ENCODE data around the gene AHCYL2. TPM values are rescaled to one million over a fixed set of nuclear protein-coding genes. Genes with fewer than 3 reads are reported as not detected.

AHCYL2 gene
- total and polyA plus RNA-seq, 4 donors = 2.0 to 10.0 (median 3.6) TPM

DNA sequence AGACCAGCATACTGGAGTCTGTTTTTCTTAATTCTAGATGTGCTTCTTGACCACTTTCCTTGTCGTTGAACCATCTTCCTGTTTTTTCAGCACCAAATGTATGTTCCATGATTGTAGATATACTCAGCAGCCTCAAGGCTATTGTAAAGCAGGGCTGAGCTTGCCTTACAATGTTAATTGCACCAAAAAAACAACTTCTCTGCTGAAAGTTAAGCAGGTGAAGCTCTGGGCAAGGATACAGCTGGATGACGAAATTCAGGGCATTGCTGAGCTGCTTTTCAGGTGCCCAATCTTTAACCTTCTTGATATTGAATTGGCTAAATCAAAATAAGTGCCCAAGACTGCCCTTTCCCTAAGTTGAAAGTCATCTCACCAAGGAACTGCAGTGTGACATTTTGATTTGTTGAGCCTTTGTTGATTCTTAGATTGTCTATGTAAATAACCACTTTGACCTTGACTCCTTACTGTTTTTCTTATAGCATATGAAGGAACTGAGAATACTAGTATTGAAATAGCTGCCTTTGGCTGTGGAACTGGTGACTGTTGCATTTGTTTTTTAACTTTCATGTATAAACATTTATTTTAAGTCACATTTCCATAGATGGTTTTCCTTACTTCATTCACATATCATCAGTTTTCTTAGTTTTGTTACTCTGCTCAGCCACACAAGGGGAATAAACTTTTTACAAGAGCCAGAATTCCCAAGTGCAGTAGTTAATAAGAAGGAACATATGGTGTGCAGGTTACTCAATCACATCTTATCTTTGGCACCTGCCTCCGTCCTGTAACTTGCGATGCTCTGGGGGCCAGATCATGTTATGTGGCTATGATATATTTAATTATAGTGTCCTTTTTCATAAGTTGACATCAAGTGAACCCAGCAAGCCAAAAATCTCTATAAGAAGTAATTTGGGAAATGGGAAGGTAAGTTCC is 3.1 kb downstream of the AHCYL2 start:
- H3K4me1 ChIP-seq (ENCODE audit: control insufficient read depth in 4 of 4, insufficient read depth in 4 of 4, low read length in 3 of 4) = peaks cover 0 to 15% (median 12%) of the 10 kb centered on the region in 4 donors
- H3K36me3 ChIP-seq (ENCODE audit: control insufficient read depth in 4 of 4, insufficient read depth in 3 of 4, low read depth in 1 of 4, low read length in 3 of 4) = no peaks in the 10 kb centered on the region
- no peak overlapping the region for H3K4me3 ChIP-seq (ENCODE audit: low read depth in 1 of 3, low read length in 3 of 3)
- 77% methylated on average over 4 of the region's 4 CpGs for WGBS
- no peaks in the 10 kb centered on the region for H3K9me3 ChIP-seq (ENCODE audit: control insufficient read depth in 4 of 4, low read length in 3 of 4)
- no peaks in the 10 kb centered on the region for H3K27me3 ChIP-seq (ENCODE audit: control insufficient read depth in 4 of 4, insufficient read depth in 4 of 4, low read length in 3 of 4)
- no peak overlapping the region for H3K27ac ChIP-seq (ENCODE audit: low read depth in 1 of 2, low read length in 2 of 2)
- no peak for DNase-seq (ENCODE audit: low spot score)
- no peak overlapping the region for H3K9ac ChIP-seq (ENCODE audit: low read depth in 1 of 2, low read length in 2 of 2)
- TF ChIP-seq YY1 (IDR thresholded peaks at IDR 0.05) = no peak
- no peak for TF ChIP-seq RAD21 (IDR thresholded peaks at IDR 0.05)
- TF ChIP-seq, protein P1, sequence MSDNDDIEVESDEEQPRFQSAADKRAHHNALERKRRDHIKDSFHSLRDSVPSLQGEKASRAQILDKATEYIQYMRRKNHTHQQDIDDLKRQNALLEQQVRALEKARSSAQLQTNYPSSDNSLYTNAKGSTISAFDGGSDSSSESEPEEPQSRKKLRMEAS (IDR thresholded peaks at IDR 0.05) = no peak
- TF ChIP-seq SP1 (IDR thresholded peaks at IDR 0.05) = no peak
- TF ChIP-seq, protein P2, sequence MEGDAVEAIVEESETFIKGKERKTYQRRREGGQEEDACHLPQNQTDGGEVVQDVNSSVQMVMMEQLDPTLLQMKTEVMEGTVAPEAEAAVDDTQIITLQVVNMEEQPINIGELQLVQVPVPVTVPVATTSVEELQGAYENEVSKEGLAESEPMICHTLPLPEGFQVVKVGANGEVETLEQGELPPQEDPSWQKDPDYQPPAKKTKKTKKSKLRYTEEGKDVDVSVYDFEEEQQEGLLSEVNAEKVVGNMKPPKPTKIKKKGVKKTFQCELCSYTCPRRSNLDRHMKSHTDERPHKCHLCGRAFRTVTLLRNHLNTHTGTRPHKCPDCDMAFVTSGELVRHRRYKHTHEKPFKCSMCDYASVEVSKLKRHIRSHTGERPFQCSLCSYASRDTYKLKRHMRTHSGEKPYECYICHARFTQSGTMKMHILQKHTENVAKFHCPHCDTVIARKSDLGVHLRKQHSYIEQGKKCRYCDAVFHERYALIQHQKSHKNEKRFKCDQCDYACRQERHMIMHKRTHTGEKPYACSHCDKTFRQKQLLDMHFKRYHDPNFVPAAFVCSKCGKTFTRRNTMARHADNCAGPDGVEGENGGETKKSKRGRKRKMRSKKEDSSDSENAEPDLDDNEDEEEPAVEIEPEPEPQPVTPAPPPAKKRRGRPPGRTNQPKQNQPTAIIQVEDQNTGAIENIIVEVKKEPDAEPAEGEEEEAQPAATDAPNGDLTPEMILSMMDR (IDR thresholded peaks at IDR 0.05; ENCODE audit: low read depth, low read length, missing input control) = no peak
- TF ChIP-seq, protein P3, sequence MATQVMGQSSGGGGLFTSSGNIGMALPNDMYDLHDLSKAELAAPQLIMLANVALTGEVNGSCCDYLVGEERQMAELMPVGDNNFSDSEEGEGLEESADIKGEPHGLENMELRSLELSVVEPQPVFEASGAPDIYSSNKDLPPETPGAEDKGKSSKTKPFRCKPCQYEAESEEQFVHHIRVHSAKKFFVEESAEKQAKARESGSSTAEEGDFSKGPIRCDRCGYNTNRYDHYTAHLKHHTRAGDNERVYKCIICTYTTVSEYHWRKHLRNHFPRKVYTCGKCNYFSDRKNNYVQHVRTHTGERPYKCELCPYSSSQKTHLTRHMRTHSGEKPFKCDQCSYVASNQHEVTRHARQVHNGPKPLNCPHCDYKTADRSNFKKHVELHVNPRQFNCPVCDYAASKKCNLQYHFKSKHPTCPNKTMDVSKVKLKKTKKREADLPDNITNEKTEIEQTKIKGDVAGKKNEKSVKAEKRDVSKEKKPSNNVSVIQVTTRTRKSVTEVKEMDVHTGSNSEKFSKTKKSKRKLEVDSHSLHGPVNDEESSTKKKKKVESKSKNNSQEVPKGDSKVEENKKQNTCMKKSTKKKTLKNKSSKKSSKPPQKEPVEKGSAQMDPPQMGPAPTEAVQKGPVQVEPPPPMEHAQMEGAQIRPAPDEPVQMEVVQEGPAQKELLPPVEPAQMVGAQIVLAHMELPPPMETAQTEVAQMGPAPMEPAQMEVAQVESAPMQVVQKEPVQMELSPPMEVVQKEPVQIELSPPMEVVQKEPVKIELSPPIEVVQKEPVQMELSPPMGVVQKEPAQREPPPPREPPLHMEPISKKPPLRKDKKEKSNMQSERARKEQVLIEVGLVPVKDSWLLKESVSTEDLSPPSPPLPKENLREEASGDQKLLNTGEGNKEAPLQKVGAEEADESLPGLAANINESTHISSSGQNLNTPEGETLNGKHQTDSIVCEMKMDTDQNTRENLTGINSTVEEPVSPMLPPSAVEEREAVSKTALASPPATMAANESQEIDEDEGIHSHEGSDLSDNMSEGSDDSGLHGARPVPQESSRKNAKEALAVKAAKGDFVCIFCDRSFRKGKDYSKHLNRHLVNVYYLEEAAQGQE (IDR thresholded peaks at IDR 0.05) = no peak
- TF ChIP-seq, protein P4, sequence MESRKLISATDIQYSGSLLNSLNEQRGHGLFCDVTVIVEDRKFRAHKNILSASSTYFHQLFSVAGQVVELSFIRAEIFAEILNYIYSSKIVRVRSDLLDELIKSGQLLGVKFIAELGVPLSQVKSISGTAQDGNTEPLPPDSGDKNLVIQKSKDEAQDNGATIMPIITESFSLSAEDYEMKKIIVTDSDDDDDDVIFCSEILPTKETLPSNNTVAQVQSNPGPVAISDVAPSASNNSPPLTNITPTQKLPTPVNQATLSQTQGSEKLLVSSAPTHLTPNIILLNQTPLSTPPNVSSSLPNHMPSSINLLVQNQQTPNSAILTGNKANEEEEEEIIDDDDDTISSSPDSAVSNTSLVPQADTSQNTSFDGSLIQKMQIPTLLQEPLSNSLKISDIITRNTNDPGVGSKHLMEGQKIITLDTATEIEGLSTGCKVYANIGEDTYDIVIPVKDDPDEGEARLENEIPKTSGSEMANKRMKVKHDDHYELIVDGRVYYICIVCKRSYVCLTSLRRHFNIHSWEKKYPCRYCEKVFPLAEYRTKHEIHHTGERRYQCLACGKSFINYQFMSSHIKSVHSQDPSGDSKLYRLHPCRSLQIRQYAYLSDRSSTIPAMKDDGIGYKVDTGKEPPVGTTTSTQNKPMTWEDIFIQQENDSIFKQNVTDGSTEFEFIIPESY (IDR thresholded peaks at IDR 0.05) = no peak
- TF ChIP-seq HNF4A (conservative IDR thresholded peaks at IDR 0.05) = no peak
- no peak for TF ChIP-seq TAF1 (conservative IDR thresholded peaks at IDR 0.05)
- TF ChIP-seq GABPA (IDR thresholded peaks at IDR 0.05 in 1 of 2, conservative IDR thresholded peaks at IDR 0.05 in 1 of 2) = no peak
- no peak for TF ChIP-seq JUND (IDR thresholded peaks at IDR 0.05)

DNA sequence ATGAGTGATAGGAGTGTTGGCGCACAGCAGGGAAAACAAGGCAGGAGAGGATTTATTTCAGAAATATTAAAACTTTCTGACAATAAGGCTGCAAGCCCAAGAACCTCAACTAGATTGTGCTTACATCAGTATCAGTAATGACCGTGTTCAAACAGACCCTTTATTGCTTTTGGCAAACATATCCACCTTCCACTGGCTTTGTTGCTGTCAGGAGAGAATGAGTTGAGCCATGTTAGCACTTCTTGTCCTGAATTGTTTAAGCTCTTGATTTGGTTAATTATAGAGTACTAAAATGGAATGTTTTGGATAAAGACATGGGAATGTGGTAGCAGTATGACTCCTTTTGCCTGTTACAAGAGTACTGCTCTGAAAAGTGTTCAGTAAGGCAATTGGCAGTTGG is 3.8 kb downstream of the AHCYL2 start:
- Histone ChIP-seq H3K9ac (ENCODE audit: low read depth in 1 of 2, low read length in 2 of 2) (no peak overlapping the region), H3K27me3 (ENCODE audit: control insufficient read depth in 4 of 4, insufficient read depth in 4 of 4, low read length in 3 of 4) (no peaks in the 10 kb centered on the region), H3K36me3 (ENCODE audit: control insufficient read depth in 4 of 4, insufficient read depth in 3 of 4, low read depth in 1 of 4, low read length in 3 of 4) (no peaks in the 10 kb centered on the region), H3K4me1 (ENCODE audit: control insufficient read depth in 4 of 4, insufficient read depth in 4 of 4, low read length in 3 of 4) (peaks cover 0 to 15% (median 12%) of the 10 kb centered on the region in 4 donors), H3K27ac (ENCODE audit: low read depth in 1 of 2, low read length in 2 of 2) (no peak overlapping the region), H3K9me3 (ENCODE audit: control insufficient read depth in 4 of 4, low read length in 3 of 4) (no peaks in the 10 kb centered on the region), H3K4me3 (ENCODE audit: low read depth in 1 of 3, low read length in 3 of 3) (no peak overlapping the region)
- no peak for DNase-seq (ENCODE audit: low spot score)
- WGBS = 87% methylated on average over 2 of the region's 2 CpGs
- TF ChIP-seq, protein P1 (IDR thresholded peaks at IDR 0.05) = no peak
- TF ChIP-seq SP1 (IDR thresholded peaks at IDR 0.05) = no peak
- no peak for TF ChIP-seq RAD21 (IDR thresholded peaks at IDR 0.05)
- TF ChIP-seq RXRA (IDR thresholded peaks at IDR 0.05) = no peak
- no peak for TF ChIP-seq JUND (IDR thresholded peaks at IDR 0.05)
- no peak for TF ChIP-seq FOXA2 (IDR thresholded peaks at IDR 0.05)
- no peak for TF ChIP-seq FOXA1 (IDR thresholded peaks at IDR 0.05)
- no peak for TF ChIP-seq NR2F2 (IDR thresholded peaks at IDR 0.05)
- TF ChIP-seq, protein P4 (IDR thresholded peaks at IDR 0.05) = no peak
- no peak for TF ChIP-seq HNF4A (conservative IDR thresholded peaks at IDR 0.05)
- no peak for TF ChIP-seq TAF1 (conservative IDR thresholded peaks at IDR 0.05)
- no peak for TF ChIP-seq EGR1 (IDR thresholded peaks at IDR 0.05; ENCODE audit: low read depth in 2 of 2)
- TF ChIP-seq, protein P5, sequence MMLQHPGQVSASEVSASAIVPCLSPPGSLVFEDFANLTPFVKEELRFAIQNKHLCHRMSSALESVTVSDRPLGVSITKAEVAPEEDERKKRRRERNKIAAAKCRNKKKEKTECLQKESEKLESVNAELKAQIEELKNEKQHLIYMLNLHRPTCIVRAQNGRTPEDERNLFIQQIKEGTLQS (IDR thresholded peaks at IDR 0.05) = no peak
- no peak for TF ChIP-seq HNF4G (IDR thresholded peaks at IDR 0.05)
